Measurements from ENCODE around the gene MLNR. TPM values are rescaled to one million over a fixed set of nuclear protein-coding genes. Genes with fewer than 3 reads are reported as not detected.

The MLNR gene
- total RNA-seq, 1 donor from 2014 or later = not detected

GRCh38 chr13:49225223-49226042 lies 5.3 kb downstream of the MLNR start:
- intact Hi-C loops (cut with DNase I) = no loop called here
- no peak for DNase-seq (ENCODE audit: low spot score)

DNA sequence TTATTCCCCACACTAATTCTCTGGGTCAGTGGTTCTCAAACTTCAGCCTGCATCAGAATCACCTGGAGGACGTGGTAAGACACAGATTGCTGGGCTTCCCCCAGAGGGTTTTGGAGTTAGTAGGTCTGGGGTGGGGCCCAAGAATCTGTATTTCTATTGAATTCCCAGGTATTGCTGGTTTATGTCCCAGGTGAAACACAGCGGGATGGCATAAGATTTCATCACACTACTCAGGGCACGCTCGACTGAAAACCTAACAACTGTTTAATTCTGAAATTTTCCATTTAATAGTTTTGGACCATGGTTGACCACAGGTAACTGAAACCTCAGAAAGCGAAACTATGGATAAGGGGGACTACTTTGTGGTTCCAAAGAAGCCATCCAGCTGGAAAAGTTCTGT lies 6.5 kb downstream of the MLNR start:
- no peak for DNase-seq (ENCODE audit: low spot score)
- intact Hi-C loops (cut with DNase I) = no loop called here

DNA sequence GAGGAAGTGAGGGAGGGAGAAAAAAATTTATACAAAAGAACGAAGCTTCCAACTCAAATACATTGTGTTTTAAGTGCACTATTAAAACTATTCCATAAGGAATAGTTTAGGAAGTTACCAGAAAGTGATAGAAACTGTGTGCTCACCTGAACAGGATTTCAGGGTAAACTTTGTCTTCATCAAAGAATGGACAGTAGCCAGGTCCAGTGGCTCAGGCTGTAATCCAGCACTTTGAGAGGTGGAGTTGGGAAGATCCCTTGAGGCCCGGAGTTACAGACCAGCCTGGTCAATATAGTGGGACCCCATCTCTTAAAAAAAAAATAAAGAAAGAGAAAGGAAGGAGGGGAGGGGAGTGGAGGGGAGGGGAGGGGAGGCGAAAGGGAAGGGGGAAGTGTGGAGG lies 14.6 kb downstream of the MLNR start:
- intact Hi-C loops (cut with DNase I) = no loop called here
- DNase-seq (ENCODE audit: low spot score) = no peak

DNA sequence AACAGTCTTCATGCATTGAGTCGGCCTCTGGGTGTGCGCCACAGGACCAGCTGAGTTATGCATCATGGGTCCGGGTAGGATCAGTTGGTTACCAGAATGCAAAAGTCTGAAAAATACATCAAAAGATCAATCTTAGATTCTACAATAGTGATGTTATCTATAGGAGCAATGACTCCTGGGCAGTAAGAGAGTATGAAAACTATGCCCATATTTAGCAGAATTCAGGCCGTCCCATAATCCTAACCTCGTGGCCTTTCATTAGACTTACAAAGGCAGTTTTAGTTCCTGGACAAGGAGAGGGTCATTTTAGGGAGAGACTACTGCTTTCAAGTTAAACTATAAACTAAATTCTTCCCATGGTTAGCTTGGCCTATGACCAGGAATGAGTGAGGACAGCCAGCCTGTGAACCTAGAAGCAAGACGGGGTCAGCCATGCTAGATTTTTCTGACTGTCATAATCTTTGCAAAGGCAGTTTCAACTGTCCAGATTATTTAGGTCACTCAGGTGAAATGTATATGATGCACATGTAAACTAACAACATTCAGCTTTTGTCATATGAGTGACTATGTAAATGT lies 15.8 kb downstream of the MLNR start:
- intact Hi-C loops (cut with DNase I) = no loop called here
- DNase-seq (ENCODE audit: low spot score) = no peak

- DNase-seq (ENCODE audit: low spot score) = no peak
- intact Hi-C loops (cut with DNase I) = no loop called here
Measured at GRCh38 chr13:49238621-49239020, 18.5 kb downstream of the MLNR start.

DNA sequence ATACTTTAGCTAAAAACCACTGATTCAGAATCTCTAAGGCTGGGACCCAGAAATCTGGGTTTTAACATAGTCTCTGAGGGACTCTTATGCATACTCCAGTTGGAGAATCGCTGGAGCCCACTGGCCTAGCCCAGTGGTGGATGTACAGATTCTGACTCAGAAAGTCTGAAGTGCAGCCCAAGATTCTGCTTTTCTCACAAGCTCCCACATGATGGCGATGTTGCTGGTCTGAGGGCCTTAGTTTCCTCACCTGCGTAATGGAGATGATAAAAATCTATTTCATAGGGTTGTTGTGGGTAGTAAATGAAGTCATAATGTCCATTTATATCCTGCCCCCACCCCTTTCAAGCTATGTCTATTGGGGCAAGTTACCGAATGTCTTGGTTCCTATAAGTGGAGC lies 19.9 kb downstream of the MLNR start:
- intact Hi-C loops (cut with DNase I) = loop anchor here (10.0 kb wide), 2 partner anchors 145 to 265 kb away; partner anchors contain the start of gene FNDC3A
- DNase-seq (ENCODE audit: low spot score) = no peak

DNA sequence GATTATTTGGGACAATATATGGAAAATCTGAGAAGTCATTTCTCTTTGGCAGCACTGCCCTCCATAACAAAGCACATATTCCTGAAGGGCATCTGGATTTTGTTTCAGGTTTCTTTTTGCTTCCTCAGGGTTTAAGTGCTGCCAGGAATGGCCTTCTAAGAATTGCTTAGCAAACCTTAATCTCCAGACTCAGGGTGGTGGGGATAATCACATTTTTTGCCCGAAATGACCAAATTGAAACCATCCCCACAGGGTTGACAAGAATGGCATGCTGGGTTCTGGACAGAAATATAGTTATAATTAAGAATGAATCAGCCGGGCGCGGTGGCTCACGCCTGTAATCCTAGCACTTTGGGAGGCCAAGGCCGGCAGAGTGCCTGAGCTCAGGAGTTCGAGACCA lies 21.2 kb downstream of the MLNR start:
- intact Hi-C loops (cut with DNase I) = loop anchor here (10.0 kb wide), 2 partner anchors 146 to 266 kb away; partner anchors contain the start of gene FNDC3A
- no peak for DNase-seq (ENCODE audit: low spot score)

GRCh38 chr13:49245101-49245500 lies 25.0 kb downstream of the MLNR start:
- no peak for DNase-seq (ENCODE audit: low spot score)
- intact Hi-C loops (cut with DNase I) = loop anchor here (10.0 kb wide), 2 partner anchors 150 to 270 kb away; partner anchors contain the start of gene FNDC3A

DNA sequence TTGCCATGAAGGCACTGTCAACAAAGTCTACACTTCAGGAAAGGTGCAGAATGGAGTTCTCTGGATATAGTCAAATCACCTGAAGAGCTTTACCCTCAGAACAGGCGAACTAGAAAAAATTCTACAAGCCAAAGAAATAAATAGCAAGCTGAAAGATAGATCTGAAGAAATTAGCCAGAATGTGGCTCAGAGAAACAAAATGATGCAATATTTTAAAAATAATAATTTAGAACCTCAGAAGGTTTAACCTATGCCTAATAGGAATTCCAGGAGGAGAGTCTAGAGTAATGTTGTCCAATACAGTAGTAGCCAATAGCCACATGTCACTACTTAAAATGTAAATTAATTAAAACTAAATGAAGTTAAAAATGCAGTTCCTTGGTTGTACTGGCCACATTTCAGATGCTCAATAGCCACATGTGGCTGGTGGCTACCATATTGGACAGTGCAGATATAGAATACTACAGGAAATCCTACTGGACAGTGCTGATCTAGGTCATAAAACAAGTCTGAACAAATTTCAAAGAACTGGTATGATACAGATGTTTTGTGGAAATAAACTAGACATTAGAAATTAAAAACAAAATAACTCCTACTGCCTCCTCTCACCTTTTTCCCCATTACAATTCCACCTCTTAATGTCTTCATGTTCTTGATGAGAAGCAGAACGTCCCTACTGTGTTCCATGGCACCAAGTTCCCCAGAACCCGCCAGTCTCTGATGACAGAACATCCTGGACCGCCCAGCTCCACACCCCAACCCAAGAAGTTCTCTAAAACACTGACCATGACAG lies 26.9 kb downstream of the MLNR start:
- DNase-seq (ENCODE audit: low spot score) = no peak
- intact Hi-C loops (cut with DNase I) = loop anchor here (10.0 kb wide), 2 partner anchors 152 to 272 kb away; partner anchors contain the start of gene FNDC3A

DNA sequence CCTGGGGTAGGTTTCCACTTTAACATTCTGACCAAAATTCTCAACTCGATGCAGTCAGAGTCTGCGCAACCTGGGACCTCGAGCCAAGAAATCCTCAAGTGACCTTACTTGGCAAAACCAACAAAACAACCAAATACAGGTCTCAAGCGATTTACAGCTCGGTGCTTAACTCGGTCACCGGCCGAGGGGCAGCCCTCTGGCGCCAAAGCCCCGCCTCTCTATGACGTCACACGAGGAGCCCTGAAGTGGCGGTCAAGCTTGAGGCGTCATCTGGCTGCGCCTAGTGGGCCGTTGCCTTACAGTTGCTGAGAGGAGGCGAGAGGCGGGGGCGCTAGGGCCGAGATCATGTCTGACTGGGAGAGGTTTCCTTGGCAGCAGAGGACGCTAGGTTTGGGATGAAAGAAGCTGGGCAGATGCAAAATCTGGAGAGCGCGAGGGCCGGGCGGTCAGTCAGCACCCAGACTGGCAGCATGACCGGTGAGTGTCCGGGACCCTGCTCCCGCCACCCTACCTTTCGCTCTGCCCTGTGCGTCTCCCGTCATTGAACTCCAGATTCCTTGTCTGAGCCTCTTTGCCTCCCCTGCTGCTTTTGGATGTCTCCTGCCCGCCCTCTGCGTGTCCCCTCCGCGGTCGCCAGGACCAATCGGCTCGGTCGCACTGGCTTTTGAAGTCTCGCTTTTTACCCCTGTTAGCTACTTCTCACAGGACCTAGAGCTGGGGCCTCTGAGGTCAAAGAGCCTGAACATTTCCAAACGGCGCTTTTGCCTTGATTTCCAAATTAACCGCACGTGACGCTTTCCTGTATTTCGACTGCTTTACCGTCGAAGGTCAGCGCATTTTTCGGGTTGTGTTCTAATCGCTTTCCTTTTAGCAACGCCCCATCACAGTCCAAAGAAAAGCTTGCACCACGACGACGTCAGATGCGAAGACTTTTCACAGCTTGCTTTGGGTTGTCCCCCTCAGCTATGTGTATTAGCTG lies 27.8 kb downstream of the MLNR start, which contains the start of gene CDADC1:
Gene CDADC1, plus strand, starts transcription at position 283 of the 979 bp plus-strand sequence. Its CDS starts 113 bp downstream, at position 396.
- intact Hi-C loops (cut with DNase I) = loop anchor here (10.0 kb wide), 2 partner anchors 153 to 273 kb away; partner anchors contain the start of gene FNDC3A
- DNase-seq (ENCODE audit: low spot score) = peak; percentile 99

DNA sequence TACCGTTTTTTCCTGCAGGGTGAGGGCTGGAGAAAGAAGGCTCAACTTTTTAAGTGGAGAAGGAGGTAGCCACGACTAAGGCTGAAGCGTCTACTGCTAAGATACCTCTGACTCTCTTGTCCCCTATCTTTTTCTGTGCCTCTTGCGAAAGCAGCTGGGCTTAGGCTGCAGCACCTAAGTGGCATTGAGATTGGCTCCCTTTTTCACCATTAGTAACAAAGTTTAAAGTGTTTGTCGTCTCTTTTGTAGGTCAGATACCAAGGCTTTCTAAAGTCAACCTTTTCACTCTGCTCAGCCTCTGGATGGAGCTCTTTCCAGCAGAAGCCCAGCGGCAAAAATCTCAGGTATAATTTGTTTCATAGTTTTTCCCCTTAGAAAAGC lies 28.5 kb downstream of the MLNR start:
- no peak for DNase-seq (ENCODE audit: low spot score)
- intact Hi-C loops (cut with DNase I) = loop anchor here (10.0 kb wide), 2 partner anchors 154 to 274 kb away; partner anchors contain the start of gene FNDC3A

DNA sequence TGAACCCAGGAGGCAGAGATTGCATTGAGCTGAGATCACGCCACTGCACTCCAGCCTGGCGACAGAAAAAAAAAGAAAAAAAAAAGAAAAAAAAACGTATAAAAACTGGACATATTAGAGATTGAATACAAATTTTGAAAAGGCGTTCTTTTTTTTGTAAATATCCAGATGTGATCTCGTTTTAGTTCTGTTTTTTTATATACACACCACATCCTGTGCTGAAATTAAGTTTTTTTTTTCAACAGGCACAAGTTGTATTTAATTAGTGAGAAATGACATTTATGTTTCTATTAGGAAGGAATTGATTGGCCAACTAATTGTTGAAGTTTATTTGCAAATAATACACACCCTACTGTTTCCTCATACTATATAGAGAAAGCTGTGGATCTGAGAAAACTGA lies 31.2 kb downstream of the MLNR start:
- DNase-seq (ENCODE audit: low spot score) = no peak
- intact Hi-C loops (cut with DNase I) = no loop called here

DNA sequence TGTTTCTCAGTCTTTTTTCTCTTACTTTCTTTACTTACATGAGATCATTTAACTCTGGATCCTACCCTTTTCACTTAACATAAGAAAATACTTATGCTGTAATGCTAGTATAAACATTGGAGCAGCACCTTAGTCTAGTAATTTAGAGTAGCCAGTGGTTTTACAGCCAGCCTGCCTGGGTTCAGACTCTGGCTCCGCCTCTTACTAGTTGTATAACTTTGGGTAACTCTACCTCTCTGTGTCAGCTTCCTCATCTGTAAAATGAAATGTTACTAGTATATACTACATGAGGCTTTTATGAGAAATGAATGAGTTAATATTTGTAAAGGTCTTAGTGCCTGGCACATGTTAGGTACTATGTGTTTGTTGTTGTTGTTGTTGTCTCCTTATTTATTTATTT lies 33.2 kb downstream of the MLNR start:
- DNase-seq (ENCODE audit: low spot score) = no peak
- intact Hi-C loops (cut with DNase I) = no loop called here

DNA sequence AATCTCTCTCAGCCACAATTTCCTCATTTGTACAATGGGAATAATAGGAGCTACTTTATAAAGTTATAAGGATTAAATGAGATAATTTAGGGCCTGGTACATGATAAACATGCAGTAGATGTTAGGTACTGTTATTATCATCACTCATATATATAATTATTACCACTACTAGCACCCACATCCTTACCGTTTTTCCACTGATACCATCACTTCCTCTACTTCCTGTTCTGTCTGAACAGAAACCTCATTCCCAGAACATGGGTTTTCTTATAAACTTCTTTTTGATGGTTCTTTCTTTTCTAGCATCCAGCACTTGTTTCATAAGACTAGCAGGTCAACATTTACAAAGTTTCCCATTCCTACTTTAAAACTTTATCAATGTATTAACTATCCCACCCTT lies 33.9 kb downstream of the MLNR start:
- intact Hi-C loops (cut with DNase I) = no loop called here
- no peak for DNase-seq (ENCODE audit: low spot score)

DNA sequence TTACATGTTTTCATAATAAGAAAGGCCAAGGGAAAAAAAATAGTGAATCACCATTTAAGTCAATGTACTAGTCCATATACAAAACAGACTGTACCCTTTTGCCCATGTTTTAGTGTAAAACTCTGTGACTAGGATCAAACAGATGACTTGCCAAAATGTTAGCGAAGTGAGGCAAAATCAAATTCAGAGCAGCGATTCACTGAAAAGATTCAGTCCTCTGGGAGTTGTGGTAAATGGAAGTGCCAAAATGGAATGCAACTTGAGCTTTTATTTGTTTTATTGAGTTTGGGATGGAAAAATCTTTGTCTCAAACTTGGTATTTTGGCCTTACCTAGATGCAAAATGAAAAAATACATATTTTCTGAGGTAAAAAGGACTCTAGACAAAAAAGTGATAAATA lies 36.7 kb downstream of the MLNR start:
- DNase-seq (ENCODE audit: low spot score) = no peak
- intact Hi-C loops (cut with DNase I) = no loop called here

GRCh38 chr13:49258089-49258796 lies 38.1 kb downstream of the MLNR start:
- intact Hi-C loops (cut with DNase I) = no loop called here
- DNase-seq (ENCODE audit: low spot score) = no peak

GRCh38 chr13:49259586-49259985 lies 39.4 kb downstream of the MLNR start:
- intact Hi-C loops (cut with DNase I) = no loop called here
- DNase-seq (ENCODE audit: low spot score) = no peak

DNA sequence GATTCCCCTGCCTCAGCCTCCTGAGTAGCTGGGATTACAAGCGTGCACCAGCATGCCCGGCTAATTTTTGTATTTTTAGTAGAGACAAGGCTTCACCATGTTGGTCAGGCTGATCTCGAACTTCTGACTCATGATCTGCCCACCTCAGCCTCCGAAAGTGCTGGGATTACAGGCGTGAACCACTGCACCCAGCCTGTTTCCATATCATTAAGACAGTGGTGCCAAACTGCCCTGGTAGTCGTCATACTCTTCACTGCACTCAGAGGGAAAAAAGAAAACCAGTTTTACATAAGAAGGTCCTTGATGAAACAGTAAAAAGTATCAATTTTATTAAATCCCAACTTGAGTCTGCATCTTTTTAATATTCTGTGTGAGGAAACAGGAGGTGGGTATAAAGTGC lies 42.5 kb downstream of the MLNR start:
- DNase-seq (ENCODE audit: low spot score) = no peak
- intact Hi-C loops (cut with DNase I) = no loop called here

All from cardiac septum (tissue), 1 donor.